Pancreas (tissue), 10 donors: ENCODE data around the gene TENM3. TPM values are rescaled to one million over a fixed set of nuclear protein-coding genes. Genes with fewer than 3 reads are reported as not detected.

Experiments
- ATAC-seq, 4 donors: fragments of 200-7000 bp; cut with Tn5 transposase; one replicate each; pipeline versions ENCODE4 v1.8.0 to v1.9.1; 2020; ENCODE audit warnings: mild to moderate bottlenecking in 4 of 4, moderate library complexity in 4 of 4
- DNase-seq, 6 donors: peaks; one replicate each; pipeline ENCODE4 v3.0.0-alpha.2; 2020
- FAIRE-seq: peaks from 2 replicates; lab custom pipeline; 2012; peaks lifted over from hg19 to GRCh38; lab: Jason Lieb, UNC
- H3K27ac ChIP-seq, 4 donors: fragments of 200-600 bp; sonication (generic); 1 replicate in 3 of 4; 2 replicates in 1 of 4; pipeline versions ENCODE4 v1.5.0 to v1.8.0; 2020
- H3K27me3 ChIP-seq, 4 donors: fragments of 200-600 bp; one replicate each; pipeline ENCODE4 v1.8.0; 2021
- H3K36me3 ChIP-seq, 3 donors: fragments of 200-600 bp; sonication (generic) in 1 of 3; one replicate each; pipeline versions ENCODE4 v1.5.0 to v1.8.0; 2020 to 2021
- H3K4me1 ChIP-seq, 3 donors: fragments of 200-600 bp; one replicate each; pipeline ENCODE4 v1.8.0; 2021
- H3K4me3 ChIP-seq, 4 donors: fragments of 200-600 bp; sonication (generic) in 2 of 4; one replicate each; pipeline versions ENCODE4 v1.5.0 to v1.8.0; 2020 to 2021
- H3K9me3 ChIP-seq, 4 donors: fragments of 200-600 bp; one replicate each; pipeline ENCODE4 v1.8.0; 2021
- WGBS, 2 donors: extraction: QIAGEN DNeasy Blood & Tissue Kit; methylation state at CpG; one replicate each; pipeline ENCODE4 v1.1.7; 2013; 5-methylcytosine and 5-hydroxymethylcytosine counted together
- intact Hi-C, 3 donors: fragments of 100-400 bp; cut with DNase I; formaldehyde crosslinking; loops; one replicate each; pipeline versions ENCODE4 v1.11.1 to v1.14.2; 2022
- polyA plus RNA-seq, 2 donors: library from polyadenylated mRNA; stranded (reverse); fragments of 200-250 nt; gene quantifications; one replicate each; pipeline ENCODE4 v1.2.3, GENCODE V29; 2013
- total RNA-seq, 6 donors: library from RNA; stranded (reverse); fragmentation: NEBNext Ultra II Directional in 4 of 6; extraction: Animal tissue kit (Norgen Biotek cat#: 25700) in 4 of 6; gene quantifications; one replicate each; pipeline versions ENCODE4 v1.2.1 to v1.2.4, GENCODE V29; 2021 to 2023
- TF ChIP-seq, protein P1 (sequence below), 4 donors: fragments of 200-600 bp; sonication (generic) in 3 of 4; IDR thresholded peaks; one replicate each; pipeline versions ENCODE4 v1.5.0 to v1.8.0; 2021; ENCODE audit warnings: antibody characterized with exemption in 4 of 4
- donor health status: healthy with polysubstance abuse.
- donor health status: DM: no; HTN: no; CAD: no; lungs with moderate emphysema.
- donor health status: DM: no; HTN: no; CAD: no.
- donor health status: control.
- donor health status: control.
- donor health status: Bipolar disorder and iron deficiency.
- donor health status: DM: yes; HTN: yes; CAD: no.
- donor health status: DM: no; HTN: no; CAD: no.
- donor health status: DM: no; HTN: no; CAD: no.
- donor health status: DM: yes; HTN: yes; CAD: no.

The TENM3 gene
- total and polyA plus RNA-seq, 8 donors: 0.99 to 6.1 (median 4.4) TPM

DNA sequence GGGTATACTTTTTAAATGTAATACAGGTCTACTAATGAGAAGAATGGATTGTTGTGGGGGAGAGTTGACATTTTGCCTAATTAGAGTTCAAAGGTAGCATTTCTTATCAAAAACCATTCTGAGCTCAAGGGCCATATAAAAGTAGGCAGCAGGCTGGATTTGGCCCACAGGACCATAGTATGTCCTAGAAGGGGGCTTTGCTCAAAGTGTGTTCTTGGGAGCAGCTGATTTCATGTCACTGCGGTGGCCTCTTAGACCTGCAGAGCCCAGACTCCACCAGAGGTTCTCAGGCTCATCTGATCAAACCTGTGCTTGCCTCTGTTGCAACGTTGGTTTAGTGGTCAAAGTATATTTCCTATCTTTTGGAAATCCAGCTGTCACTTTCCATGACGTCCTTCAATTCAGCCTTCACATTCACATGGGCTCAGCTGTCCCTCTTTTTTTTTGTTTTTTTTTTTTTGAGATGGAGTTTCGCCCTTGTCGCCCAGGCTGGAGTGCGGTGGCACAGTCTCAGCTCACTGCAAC is 34.6 kb upstream of the TENM3 start:
- DNase-seq (no peak), FAIRE-seq (no peak), ATAC-seq (no peak)
- Histone ChIP-seq H3K4me3 (no peak overlapping the region), H3K4me1 (no peaks in the 10 kb centered on the region), H3K27ac (no peak overlapping the region), H3K9me3 (no peaks in the 10 kb centered on the region), H3K27me3 (no peaks in the 10 kb centered on the region), H3K36me3 (no peaks in the 10 kb centered on the region)
- WGBS, 2 donors: 80 to 87% methylated on average over 6 of the region's 6 CpGs
- intact Hi-C loops: no loop called here
- TF ChIP-seq, protein P1, sequence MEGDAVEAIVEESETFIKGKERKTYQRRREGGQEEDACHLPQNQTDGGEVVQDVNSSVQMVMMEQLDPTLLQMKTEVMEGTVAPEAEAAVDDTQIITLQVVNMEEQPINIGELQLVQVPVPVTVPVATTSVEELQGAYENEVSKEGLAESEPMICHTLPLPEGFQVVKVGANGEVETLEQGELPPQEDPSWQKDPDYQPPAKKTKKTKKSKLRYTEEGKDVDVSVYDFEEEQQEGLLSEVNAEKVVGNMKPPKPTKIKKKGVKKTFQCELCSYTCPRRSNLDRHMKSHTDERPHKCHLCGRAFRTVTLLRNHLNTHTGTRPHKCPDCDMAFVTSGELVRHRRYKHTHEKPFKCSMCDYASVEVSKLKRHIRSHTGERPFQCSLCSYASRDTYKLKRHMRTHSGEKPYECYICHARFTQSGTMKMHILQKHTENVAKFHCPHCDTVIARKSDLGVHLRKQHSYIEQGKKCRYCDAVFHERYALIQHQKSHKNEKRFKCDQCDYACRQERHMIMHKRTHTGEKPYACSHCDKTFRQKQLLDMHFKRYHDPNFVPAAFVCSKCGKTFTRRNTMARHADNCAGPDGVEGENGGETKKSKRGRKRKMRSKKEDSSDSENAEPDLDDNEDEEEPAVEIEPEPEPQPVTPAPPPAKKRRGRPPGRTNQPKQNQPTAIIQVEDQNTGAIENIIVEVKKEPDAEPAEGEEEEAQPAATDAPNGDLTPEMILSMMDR (IDR thresholded peaks at IDR 0.05): no peak

- Histone ChIP-seq H3K27me3 (no peaks in the 10 kb centered on the region), H3K9me3 (no peaks in the 10 kb centered on the region), H3K4me3 (no peak overlapping the region), H3K4me1 (no peaks in the 10 kb centered on the region), H3K36me3 (no peaks in the 10 kb centered on the region), H3K27ac (no peak overlapping the region)
- 70 to 73% methylated on average over 11 of the region's 11 CpGs for WGBS, 2 donors
- intact Hi-C loops: no loop called here
- DNase-seq (no peak), ATAC-seq (no peak), FAIRE-seq (no peak)
- TF ChIP-seq, protein P1 (IDR thresholded peaks at IDR 0.05): no peak
These were observed 30.9 kb upstream of the TENM3 start for GRCh38 chr4:182212211-182212761.

GRCh38 chr4:182213004-182213403 is 30.2 kb upstream of the TENM3 start:
- FAIRE-seq: no peak
- Histone ChIP-seq H3K27ac (no peak overlapping the region), H3K9me3 (no peaks in the 10 kb centered on the region)

DNA sequence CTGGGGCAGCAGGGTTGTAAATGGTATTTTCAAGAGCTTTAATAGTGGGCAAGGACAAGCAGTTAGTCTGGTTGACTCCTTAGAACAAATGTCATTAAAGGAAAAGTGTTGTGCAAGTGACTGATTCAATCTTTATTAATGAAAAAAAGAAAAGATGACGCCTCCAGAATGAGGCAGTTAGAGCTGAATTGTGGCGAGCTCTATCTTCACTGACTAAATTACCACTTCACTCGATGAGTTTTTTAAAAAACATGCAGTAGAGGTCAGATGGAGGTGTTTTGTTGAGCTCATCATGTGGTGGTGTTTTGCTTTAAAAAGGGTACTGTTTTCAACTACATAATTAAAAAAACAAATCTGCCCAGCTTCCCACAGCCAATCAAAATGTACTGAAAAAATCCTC is 28.1 kb upstream of the TENM3 start:
- Histone ChIP-seq H3K4me3 (no peak overlapping the region), H3K9me3 (no peaks in the 10 kb centered on the region), H3K27me3 (no peaks in the 10 kb centered on the region), H3K36me3 (no peaks in the 10 kb centered on the region), H3K4me1 (no peaks in the 10 kb centered on the region), H3K27ac (no peak overlapping the region)
- no peak for DNase-seq
- TF ChIP-seq, protein P1 (IDR thresholded peaks at IDR 0.05): no peak
- intact Hi-C loops: no loop called here
- 61 to 68% methylated on average over 3 of the region's 3 CpGs for WGBS, 2 donors
- no peak for ATAC-seq
- no peak for FAIRE-seq

More at GRCh38 chr4:182213004-182213403, 30.2 kb upstream of the TENM3 start:
- intact Hi-C loops: no loop called here
- TF ChIP-seq, protein P1 (IDR thresholded peaks at IDR 0.05): no peak
- H3K27me3 ChIP-seq: no peaks in the 10 kb centered on the region
- ATAC-seq (no peak), DNase-seq (no peak)
- H3K36me3 ChIP-seq: no peaks in the 10 kb centered on the region
- H3K4me1 ChIP-seq: no peaks in the 10 kb centered on the region
- 68 to 76% methylated on average over 1 of the region's 1 CpG for WGBS, 2 donors
- H3K4me3 ChIP-seq: no peak overlapping the region

- 75 to 84% methylated on average over 5 of the region's 5 CpGs for WGBS, 2 donors
- Histone ChIP-seq H3K36me3 (no peaks in the 10 kb centered on the region), H3K27me3 (no peaks in the 10 kb centered on the region), H3K27ac (no peak overlapping the region), H3K9me3 (no peaks in the 10 kb centered on the region), H3K4me1 (no peaks in the 10 kb centered on the region), H3K4me3 (no peak overlapping the region)
- TF ChIP-seq, protein P1 (IDR thresholded peaks at IDR 0.05): no peak
- FAIRE-seq (no peak), DNase-seq (no peak), ATAC-seq (no peak)
- intact Hi-C loops: no loop called here
These were observed 27.2 kb upstream of the TENM3 start for GRCh38 chr4:182216005-182216404.
